ENCODE measurements around the gene RASGRF2.
"Not testable (repeated sequence)": the region's sequence is repeated elsewhere in the genome, so short reads cannot be mapped to it uniquely, and the experiment has no call there.

RASGRF2 gene

GRCh38 chr5:81256766-81257165 lies 296.6 kb downstream of the RASGRF2 start:
- FAIRE-seq (no peak), DNase-seq (ENCODE audit: insufficient read length, low spot score) (no peak)

DNA sequence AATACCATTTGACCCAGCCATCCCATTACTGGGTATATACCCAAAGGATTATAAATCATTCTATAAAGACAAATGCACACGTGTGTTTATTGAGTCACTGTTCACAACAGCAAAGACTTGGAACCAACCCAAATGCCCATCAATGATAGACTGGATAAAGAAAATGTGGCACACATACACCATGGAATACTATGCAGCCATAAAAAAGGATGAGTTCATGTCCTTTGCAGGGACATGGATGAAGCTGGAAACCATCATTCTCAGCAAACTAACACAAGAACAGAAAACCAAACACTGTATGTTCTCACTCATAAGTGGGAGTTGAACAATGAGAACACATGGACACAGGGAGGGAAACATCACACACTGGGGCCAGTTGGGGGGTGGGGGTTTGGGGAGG lies 302.6 kb downstream of the RASGRF2 start:
- FAIRE-seq; DNase-seq (ENCODE audit: insufficient read length, low spot score): not testable (repeated sequence)

DNA sequence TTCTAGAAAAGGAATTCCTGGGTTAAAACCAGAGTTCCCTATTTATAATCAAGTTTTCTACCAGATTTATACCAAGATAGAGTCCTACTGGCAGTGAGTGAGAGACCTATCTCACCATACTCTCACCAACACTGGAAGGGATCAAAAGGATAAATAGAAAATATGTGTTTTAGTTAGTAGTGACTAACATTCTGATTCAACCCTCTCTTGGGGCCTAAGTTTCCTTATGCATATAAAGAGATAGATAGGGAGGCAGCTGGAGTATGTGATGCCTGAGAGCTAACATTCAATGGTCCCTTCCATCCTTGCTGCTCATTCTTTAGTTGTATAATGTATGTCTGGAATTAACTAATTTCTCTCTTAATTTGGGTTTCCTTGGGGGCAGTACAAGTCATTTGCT lies 304.9 kb downstream of the RASGRF2 start:
- FAIRE-seq (no peak), DNase-seq (ENCODE audit: insufficient read length, low spot score) (no peak)

- FAIRE-seq (no peak), DNase-seq (ENCODE audit: insufficient read length, low spot score) (no peak)
Measured at GRCh38 chr5:81268521-81269196, 308.5 kb downstream of the RASGRF2 start.

DNA sequence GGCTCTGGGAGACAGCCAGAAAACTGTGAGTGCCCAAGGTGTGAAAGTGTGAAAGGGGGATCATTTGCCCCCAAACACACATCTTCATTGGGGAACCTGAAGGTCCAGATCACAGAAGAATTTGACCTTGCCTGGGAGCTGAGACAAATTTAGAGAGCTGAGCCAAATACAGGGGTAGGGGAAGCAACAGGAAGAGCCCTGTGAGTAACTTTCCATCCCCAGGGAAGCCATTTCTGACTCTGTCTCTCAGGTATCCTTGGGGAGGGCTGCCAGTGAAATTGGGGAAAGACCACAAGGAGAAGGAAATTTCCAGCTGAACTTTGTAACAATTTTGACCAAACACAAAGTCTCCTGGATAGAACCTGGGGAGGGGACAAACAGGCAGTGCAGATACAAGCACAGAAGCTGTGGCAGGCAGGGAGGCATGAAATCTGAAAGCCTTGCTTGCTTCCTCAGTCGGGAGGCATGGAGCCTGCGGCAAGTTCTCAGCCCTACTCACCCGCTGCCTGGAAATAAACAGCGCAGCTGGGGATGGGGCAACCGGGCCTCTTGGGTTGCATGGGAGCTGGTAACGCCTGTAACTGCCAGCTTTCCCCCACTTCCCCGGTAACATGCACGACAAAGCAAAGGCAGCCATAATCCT lies 309.7 kb downstream of the RASGRF2 start:
- DNase-seq (ENCODE audit: insufficient read length, low spot score): no peak

GRCh38 chr5:81270394-81271027 lies 310.3 kb downstream of the RASGRF2 start:
- not testable (repeated sequence) for FAIRE-seq; DNase-seq (ENCODE audit: insufficient read length, low spot score)

More for the DNA sequence above, 309.7 kb downstream of the RASGRF2 start:
- no peak for FAIRE-seq

All from GM19239 (cell line).